Adipocyte (in vitro differentiated cells): ENCODE results near the gene MAML3.

Source experiments
- DNase-seq: peaks from one replicate; pipeline ENCODE4 v3.0.0-alpha.2; 2015; ENCODE audit warnings: low read depth
- H3K27me3 ChIP-seq: replicated peaks from 2 replicates; pipeline ENCODE4 v1.7.0; 2013; ENCODE audit warnings: mild to moderate bottlenecking, low read length, moderate library complexity; ENCODE audit not compliant: control insufficient read depth, insufficient read depth
- H3K36me3 ChIP-seq: 2 replicates; pipeline ENCODE4 v1.7.0; 2013; ENCODE audit warnings: low read length, mild to moderate bottlenecking, moderate library complexity; ENCODE audit not compliant: control insufficient read depth, insufficient read depth, severe bottlenecking
- H3K4me1 ChIP-seq: 2 replicates; pipeline ENCODE4 v1.7.0; 2013; ENCODE audit warnings: mild to moderate bottlenecking, low read length, moderate library complexity; ENCODE audit not compliant: control insufficient read depth, insufficient read depth
- H3K4me3 ChIP-seq: 2 replicates; pipeline ENCODE4 v1.7.0; 2013; ENCODE audit warnings: mild to moderate bottlenecking, low read length, moderate library complexity
- H3K9ac ChIP-seq: 2 replicates; pipeline ENCODE4 v1.7.0; 2013; ENCODE audit warnings: mild to moderate bottlenecking, low read length, moderate library complexity
- H3K9me3 ChIP-seq: 2 replicates; pipeline ENCODE4 v1.7.0; 2013; ENCODE audit warnings: mild to moderate bottlenecking, low read length, moderate library complexity; ENCODE audit not compliant: control insufficient read depth

MAML3 gene

GRCh38 chr4:140123666-140124377 is 30.2 kb downstream of the MAML3 start:
- no peaks in the 10 kb centered on the region for H3K9me3 ChIP-seq

GRCh38 chr4:140122891-140123290 is 31.1 kb downstream of the MAML3 start:
- DNase-seq, result no peak
- no peaks in the 10 kb centered on the region for H3K36me3 ChIP-seq
- H3K9me3 ChIP-seq, result no peaks in the 10 kb centered on the region
- no peak overlapping the region for H3K9ac ChIP-seq
- no peaks in the 10 kb centered on the region for H3K27me3 ChIP-seq
- H3K4me3 ChIP-seq, result no peak overlapping the region
- H3K4me1 ChIP-seq, result no peaks in the 10 kb centered on the region

More at GRCh38 chr4:140123666-140124377, 30.2 kb downstream of the MAML3 start:
- Histone ChIP-seq H3K4me3 (no peak overlapping the region), H3K4me1 (no peaks in the 10 kb centered on the region), H3K27me3 (no peaks in the 10 kb centered on the region), H3K36me3 (no peaks in the 10 kb centered on the region), H3K9ac (no peak overlapping the region)
- DNase-seq, result no peak

- Histone ChIP-seq H3K9me3 (no peaks in the 10 kb centered on the region), H3K36me3 (no peaks in the 10 kb centered on the region), H3K4me3 (no peak overlapping the region), H3K27me3 (no peaks in the 10 kb centered on the region), H3K4me1 (no peaks in the 10 kb centered on the region), H3K9ac (no peak overlapping the region)
- DNase-seq, result no peak
These were observed 32.3 kb downstream of the MAML3 start for GRCh38 chr4:140121646-140122045.

- no peak for DNase-seq
- no peaks in the 10 kb centered on the region for H3K4me1 ChIP-seq
- no peak overlapping the region for H3K4me3 ChIP-seq
- H3K9ac ChIP-seq, result no peak overlapping the region
- no peaks in the 10 kb centered on the region for H3K36me3 ChIP-seq
- no peaks in the 10 kb centered on the region for H3K9me3 ChIP-seq
- H3K27me3 ChIP-seq, result no peaks in the 10 kb centered on the region
These were observed 34.9 kb downstream of the MAML3 start for GRCh38 chr4:140118931-140119640.

- no peak for DNase-seq
- no peaks in the 10 kb centered on the region for H3K4me1 ChIP-seq
- H3K36me3 ChIP-seq, result no peaks in the 10 kb centered on the region
- no peaks in the 10 kb centered on the region for H3K27me3 ChIP-seq
- H3K4me3 ChIP-seq, result no peak overlapping the region
- H3K9me3 ChIP-seq, result no peaks in the 10 kb centered on the region
- no peak overlapping the region for H3K9ac ChIP-seq
These were observed 36.0 kb downstream of the MAML3 start for GRCh38 chr4:140117947-140118346.

- Histone ChIP-seq H3K9ac (no peak overlapping the region), H3K27me3 (no peaks in the 10 kb centered on the region), H3K4me3 (no peak overlapping the region), H3K9me3 (no peaks in the 10 kb centered on the region), H3K4me1 (peaks cover 10% of the 10 kb centered on the region), H3K36me3 (no peaks in the 10 kb centered on the region)
- DNase-seq, result no peak
These were observed 37.4 kb downstream of the MAML3 start for GRCh38 chr4:140116442-140117104.

GRCh38 chr4:140115140-140115539 is 38.8 kb downstream of the MAML3 start:
- H3K9me3 ChIP-seq, result no peaks in the 10 kb centered on the region
- peaks cover 20% of the 10 kb centered on the region for H3K4me1 ChIP-seq
- H3K27me3 ChIP-seq, result no peaks in the 10 kb centered on the region
- no peak overlapping the region for H3K9ac ChIP-seq
- no peaks in the 10 kb centered on the region for H3K36me3 ChIP-seq
- DNase-seq, result no peak
- no peak overlapping the region for H3K4me3 ChIP-seq

- no peaks in the 10 kb centered on the region for H3K36me3 ChIP-seq
- H3K4me1 ChIP-seq, result peaks cover 20% of the 10 kb centered on the region
- no peaks in the 10 kb centered on the region for H3K9me3 ChIP-seq
- H3K9ac ChIP-seq, result no peak overlapping the region
- H3K27me3 ChIP-seq, result no peaks in the 10 kb centered on the region
- no peak for DNase-seq
- no peak overlapping the region for H3K4me3 ChIP-seq
These were observed 40.3 kb downstream of the MAML3 start for GRCh38 chr4:140113653-140114052.

GRCh38 chr4:140112576-140112975 is 41.4 kb downstream of the MAML3 start:
- H3K9ac ChIP-seq, result no peak overlapping the region
- H3K27me3 ChIP-seq, result no peaks in the 10 kb centered on the region
- no peaks in the 10 kb centered on the region for H3K9me3 ChIP-seq
- H3K4me1 ChIP-seq, result peaks cover 20% of the 10 kb centered on the region
- H3K4me3 ChIP-seq, result no peak overlapping the region
- H3K36me3 ChIP-seq, result no peaks in the 10 kb centered on the region
- DNase-seq, result peak; percentile 53

- no peaks in the 10 kb centered on the region for H3K9me3 ChIP-seq
- H3K4me1 ChIP-seq, result peaks cover 22% of the 10 kb centered on the region
- H3K4me3 ChIP-seq, result no peak overlapping the region
- DNase-seq, result no peak
- no peaks in the 10 kb centered on the region for H3K27me3 ChIP-seq
- no peaks in the 10 kb centered on the region for H3K36me3 ChIP-seq
- no peak overlapping the region for H3K9ac ChIP-seq
These were observed 42.7 kb downstream of the MAML3 start for GRCh38 chr4:140111256-140111655.

- Histone ChIP-seq H3K4me3 (no peak overlapping the region), H3K36me3 (no peaks in the 10 kb centered on the region), H3K9me3 (no peaks in the 10 kb centered on the region), H3K9ac (no peak overlapping the region), H3K27me3 (no peaks in the 10 kb centered on the region), H3K4me1 (peaks cover 24% of the 10 kb centered on the region)
- no peak for DNase-seq
These were observed 43.3 kb downstream of the MAML3 start for GRCh38 chr4:140110542-140111215.
